Lower leg skin (tissue), 4 donors: ENCODE measurements around the gene SLC30A3. TPM values are rescaled to one million over a fixed set of nuclear protein-coding genes. Genes with fewer than 3 reads are reported as not detected.

Experiments used
- DNase-seq, 2 donors: peaks; one replicate each; pipeline ENCODE4 v3.0.0-alpha.2; 2019; ENCODE audit warnings: low spot score in 2 of 2
- H3K4me3 ChIP-seq: fragments of 200-600 bp; sonication (generic); 2 replicates; pipeline ENCODE4 v1.5.1; 2017; ENCODE audit warnings: mild to moderate bottlenecking, low read depth; ENCODE audit not compliant: poor library complexity, severe bottlenecking
- POLR2A ChIP-seq, 2 donors: fragments of 450-650 bp; IDR thresholded peaks; one replicate each; pipeline ENCODE4 v1.6.1; 2016 to 2017; ENCODE audit warnings: antibody characterized with exemption in 2 of 2, mild to moderate bottlenecking in 1 of 2, moderate library complexity in 1 of 2
- WGBS, 2 donors: methylation state at CpG; one replicate each; pipeline ENCODE4 v1.1.5; 2018; 5-methylcytosine and 5-hydroxymethylcytosine counted together
- intact Hi-C: fragments of 100-400 bp; cut with DNase I; formaldehyde crosslinking; loops from one replicate; pipeline ENCODE4 v1.15.0; 2023; ENCODE audit warnings: low total_unique reads
- total RNA-seq, 4 donors: library from RNA; depleted of rRNA; stranded (reverse); fragments of >200 nt; gene quantifications; one replicate each; pipeline ENCODE4 v1.1.0, GENCODE V29; 2016
- TF ChIP-seq, protein P1 (sequence below), 3 donors: fragments of 450-650 bp; IDR thresholded peaks; one replicate each; pipeline ENCODE4 v1.5.1; 2016; ENCODE audit warnings: antibody characterized with exemption in 3 of 3, mild to moderate bottlenecking in 3 of 3, moderate library complexity in 2 of 3

The SLC30A3 gene
- total RNA-seq, 4 donors from 2014 or later = 0.15 TPM; not detected in 3

DNA sequence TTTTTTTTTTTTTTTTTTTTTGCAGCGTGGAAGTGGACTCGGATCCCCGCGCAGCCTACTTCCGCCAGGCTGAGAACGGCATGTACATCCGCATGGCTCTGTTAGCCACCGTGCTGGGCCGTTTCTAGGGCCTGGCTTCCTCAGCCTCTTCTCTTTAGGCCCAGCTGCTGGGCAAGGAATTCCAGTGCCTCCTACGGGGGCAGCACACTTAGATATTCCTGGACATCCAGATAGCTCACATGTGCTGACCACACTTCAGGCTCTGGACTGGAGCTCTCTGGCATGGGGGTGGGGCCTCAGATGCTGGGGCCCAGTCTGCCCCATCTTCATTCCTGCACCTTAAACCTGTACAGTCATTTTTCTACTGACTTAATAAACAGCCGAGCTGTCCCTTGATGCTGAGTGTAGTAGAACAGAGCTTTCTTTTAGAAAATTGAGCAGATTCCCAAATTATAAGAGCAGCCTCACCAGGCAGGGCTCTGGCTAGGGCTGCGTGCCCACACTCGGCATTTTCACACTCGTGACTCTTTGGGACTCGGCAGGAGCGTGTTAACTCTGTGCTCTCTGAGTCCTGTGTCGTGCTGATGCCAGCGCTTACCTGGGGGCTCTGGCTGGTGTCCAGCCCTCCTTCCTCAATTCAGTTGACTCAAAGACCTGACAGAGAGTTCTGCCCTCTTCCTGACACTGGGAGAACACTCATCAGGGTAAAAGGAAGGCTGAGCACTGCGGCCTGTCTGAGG, 19.3 kb downstream of the SLC30A3 start:
- WGBS, 2 donors = 82 to 84% methylated on average over 19 of the region's 19 CpGs
- no peak overlapping the region for H3K4me3 ChIP-seq
- intact Hi-C loops = no loop called here
- DNase-seq = no peak
- TF ChIP-seq POLR2A (IDR thresholded peaks at IDR 0.05) = no peak
- TF ChIP-seq, protein P1, sequence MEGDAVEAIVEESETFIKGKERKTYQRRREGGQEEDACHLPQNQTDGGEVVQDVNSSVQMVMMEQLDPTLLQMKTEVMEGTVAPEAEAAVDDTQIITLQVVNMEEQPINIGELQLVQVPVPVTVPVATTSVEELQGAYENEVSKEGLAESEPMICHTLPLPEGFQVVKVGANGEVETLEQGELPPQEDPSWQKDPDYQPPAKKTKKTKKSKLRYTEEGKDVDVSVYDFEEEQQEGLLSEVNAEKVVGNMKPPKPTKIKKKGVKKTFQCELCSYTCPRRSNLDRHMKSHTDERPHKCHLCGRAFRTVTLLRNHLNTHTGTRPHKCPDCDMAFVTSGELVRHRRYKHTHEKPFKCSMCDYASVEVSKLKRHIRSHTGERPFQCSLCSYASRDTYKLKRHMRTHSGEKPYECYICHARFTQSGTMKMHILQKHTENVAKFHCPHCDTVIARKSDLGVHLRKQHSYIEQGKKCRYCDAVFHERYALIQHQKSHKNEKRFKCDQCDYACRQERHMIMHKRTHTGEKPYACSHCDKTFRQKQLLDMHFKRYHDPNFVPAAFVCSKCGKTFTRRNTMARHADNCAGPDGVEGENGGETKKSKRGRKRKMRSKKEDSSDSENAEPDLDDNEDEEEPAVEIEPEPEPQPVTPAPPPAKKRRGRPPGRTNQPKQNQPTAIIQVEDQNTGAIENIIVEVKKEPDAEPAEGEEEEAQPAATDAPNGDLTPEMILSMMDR (IDR thresholded peaks at IDR 0.05) = no peak

DNA sequence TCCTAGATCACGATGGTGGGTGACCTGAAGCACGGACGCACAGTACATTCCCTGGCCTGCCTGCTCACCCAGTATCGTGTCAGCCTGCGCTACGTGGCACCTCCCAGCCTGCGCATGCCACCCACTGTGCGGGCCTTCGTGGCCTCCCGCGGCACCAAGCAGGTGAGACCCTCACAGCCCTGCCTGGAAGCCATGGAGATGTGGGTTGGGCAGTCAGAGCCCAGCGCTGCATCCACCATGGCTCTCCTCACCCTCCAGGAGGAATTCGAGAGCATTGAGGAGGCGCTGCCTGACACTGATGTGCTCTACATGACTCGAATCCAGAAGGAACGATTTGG, 20.3 kb downstream of the SLC30A3 start:
- no peak overlapping the region for H3K4me3 ChIP-seq
- no peak for DNase-seq
- intact Hi-C loops = no loop called here
- TF ChIP-seq, protein P1 (IDR thresholded peaks at IDR 0.05) = no peak
- no peak for TF ChIP-seq POLR2A (IDR thresholded peaks at IDR 0.05)
- 92 to 97% methylated on average over 6 to 16 of the region's 16 CpGs for WGBS, 2 donors

DNA sequence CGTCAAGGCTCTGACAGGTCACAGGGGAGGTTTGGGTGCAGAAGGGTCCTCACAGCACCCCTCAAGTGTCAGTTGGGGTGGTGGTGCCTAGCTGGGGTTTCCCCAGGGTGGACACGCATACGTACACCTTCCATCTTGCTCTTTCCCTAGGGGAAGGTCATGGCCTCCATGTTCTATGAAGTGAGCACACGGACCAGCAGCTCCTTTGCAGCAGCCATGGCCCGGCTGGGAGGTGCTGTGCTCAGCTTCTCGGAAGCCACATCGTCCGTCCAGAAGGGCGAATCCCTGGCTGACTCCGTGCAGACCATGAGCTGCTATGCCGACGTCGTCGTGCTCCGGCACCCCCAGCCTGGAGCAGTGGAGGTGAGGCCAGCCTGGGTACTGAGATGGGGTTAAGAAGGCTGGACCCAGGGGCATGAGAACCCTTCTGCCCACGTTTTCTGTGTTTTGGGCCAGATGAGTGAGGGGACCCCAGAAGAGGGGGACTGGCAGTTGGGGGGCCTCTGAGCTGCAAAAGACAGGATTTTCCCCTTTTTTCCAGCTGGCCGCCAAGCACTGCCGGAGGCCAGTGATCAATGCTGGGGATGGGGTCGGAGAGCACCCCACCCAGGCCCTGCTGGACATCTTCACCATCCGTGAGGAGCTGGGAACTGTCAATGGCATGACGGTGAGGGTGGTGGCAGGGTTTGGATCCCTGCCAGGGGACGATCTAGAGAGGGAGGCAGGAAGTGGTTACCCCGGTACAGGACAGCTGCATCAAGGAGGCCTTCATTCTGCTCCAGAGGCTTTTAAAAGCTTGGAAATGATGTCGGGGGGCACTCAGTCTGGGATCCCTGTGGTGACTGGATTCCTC, 20.9 kb downstream of the SLC30A3 start:
- no peak overlapping the region for H3K4me3 ChIP-seq
- WGBS, 2 donors = 84 to 87% methylated on average over 24 of the region's 24 CpGs
- DNase-seq = no peak
- intact Hi-C loops = no loop called here
- TF ChIP-seq, protein P1 (IDR thresholded peaks at IDR 0.05) = no peak
- TF ChIP-seq POLR2A (IDR thresholded peaks at IDR 0.05) = no peak

DNA sequence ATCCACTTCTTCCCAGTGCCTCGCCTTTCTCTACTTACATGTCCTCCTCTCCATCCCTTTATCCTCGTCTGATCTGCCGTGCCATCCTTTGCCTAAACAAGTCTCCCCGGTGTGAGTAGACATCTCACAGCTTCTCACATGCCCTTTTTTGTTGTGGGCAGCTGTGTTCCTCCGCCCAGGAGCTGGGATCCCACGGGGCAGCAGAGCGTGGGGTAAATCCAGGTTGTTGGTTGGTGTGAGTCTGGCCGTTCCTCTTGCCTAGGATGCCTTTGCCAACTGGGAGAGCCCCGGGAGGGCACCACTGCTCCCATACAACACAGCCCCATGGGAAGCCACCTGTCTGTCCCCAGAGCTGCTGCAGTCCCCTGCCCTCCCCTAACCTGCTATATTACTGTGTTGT, 22.4 kb downstream of the SLC30A3 start:
- TF ChIP-seq POLR2A (IDR thresholded peaks at IDR 0.05) = no peak
- TF ChIP-seq, protein P1 (IDR thresholded peaks at IDR 0.05) = no peak
- 88 to 91% methylated on average over 9 of the region's 9 CpGs for WGBS, 2 donors
- no peak overlapping the region for H3K4me3 ChIP-seq
- DNase-seq = no peak
- intact Hi-C loops = no loop called here

DNA sequence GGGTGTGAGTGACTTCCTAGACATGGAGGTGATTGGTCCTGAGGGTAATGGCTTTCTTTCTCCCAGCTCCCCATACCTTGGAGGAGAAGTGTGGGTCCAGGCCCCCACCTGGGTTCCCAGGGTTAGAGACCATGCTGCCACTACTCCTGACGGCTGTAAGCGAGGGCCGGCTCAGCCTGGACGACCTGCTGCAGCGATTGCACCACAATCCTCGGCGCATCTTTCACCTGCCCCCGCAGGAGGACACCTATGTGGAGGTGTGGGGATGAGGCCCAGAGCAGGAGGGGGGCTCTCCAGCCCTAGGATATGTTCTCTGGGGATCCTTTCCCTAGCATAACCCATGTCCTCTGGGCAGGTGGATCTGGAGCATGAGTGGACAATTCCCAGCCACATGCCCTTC, 23.9 kb downstream of the SLC30A3 start:
- WGBS, 2 donors = 93 to 95% methylated on average over 8 of the region's 8 CpGs
- TF ChIP-seq, protein P1 (IDR thresholded peaks at IDR 0.05) = no peak
- TF ChIP-seq POLR2A (IDR thresholded peaks at IDR 0.05) = no peak

More for the DNA sequence above, 23.9 kb downstream of the SLC30A3 start:
- no peak for DNase-seq
- intact Hi-C loops = no loop called here
- H3K4me3 ChIP-seq = no peak overlapping the region
